PFSK-1 (cell line): ENCODE measurements around the gene OTUB2.

Source experiments
- FOXP2 ChIP-seq: optimal IDR thresholded peaks from 2 replicates; pipeline ENCODE3; 2011; ENCODE audit warnings: borderline replicate concordance, control low read depth, inconsistent platforms; ENCODE audit not compliant: insufficient read depth; ENCODE audit errors: extremely low read length, extremely low read depth
- POLR2AphosphoS5 ChIP-seq: IDR thresholded peaks from 2 replicates; pipeline ENCODE4 v1.6.1; 2012; ENCODE audit warnings: low read depth, mild to moderate bottlenecking, control low read depth, low read length, moderate library complexity
- REST ChIP-seq, 2 experiments: IDR thresholded peaks; 2 replicates each; pipeline versions ENCODE4 v1.6.1 to v1.8.0; 2011 to 2012; ENCODE audit warnings: low read depth in 2 of 2, low read length in 2 of 2, control low read depth in 1 of 2, inconsistent platforms in 1 of 2, mild to moderate bottlenecking in 1 of 2, moderate library complexity in 1 of 2; ENCODE audit not compliant: insufficient read depth in 1 of 2
- SIN3A ChIP-seq: IDR thresholded peaks from 2 replicates; pipeline ENCODE4 v1.6.1; 2012; ENCODE audit warnings: mild to moderate bottlenecking, low read length, moderate library complexity, borderline replicate concordance; ENCODE audit not compliant: insufficient read depth
- TAF1 ChIP-seq: IDR thresholded peaks from 2 replicates; pipeline ENCODE4 v1.6.1; 2012; ENCODE audit warnings: low read length, control low read depth, borderline replicate concordance; ENCODE audit not compliant: insufficient read depth

The OTUB2 gene

GRCh38 chr14:94036313-94037167 is 10.4 kb downstream of the OTUB2 start:
- no peak for TF ChIP-seq SIN3A
- TF ChIP-seq POLR2AphosphoS5 = no peak
- TF ChIP-seq REST (IDR thresholded peaks at IDR 0.05; ENCODE audit: insufficient read depth in 1 of 2, low read depth in 2 of 2, low read length in 2 of 2) = no peak
- no peak for TF ChIP-seq FOXP2
- no peak for TF ChIP-seq TAF1

DNA sequence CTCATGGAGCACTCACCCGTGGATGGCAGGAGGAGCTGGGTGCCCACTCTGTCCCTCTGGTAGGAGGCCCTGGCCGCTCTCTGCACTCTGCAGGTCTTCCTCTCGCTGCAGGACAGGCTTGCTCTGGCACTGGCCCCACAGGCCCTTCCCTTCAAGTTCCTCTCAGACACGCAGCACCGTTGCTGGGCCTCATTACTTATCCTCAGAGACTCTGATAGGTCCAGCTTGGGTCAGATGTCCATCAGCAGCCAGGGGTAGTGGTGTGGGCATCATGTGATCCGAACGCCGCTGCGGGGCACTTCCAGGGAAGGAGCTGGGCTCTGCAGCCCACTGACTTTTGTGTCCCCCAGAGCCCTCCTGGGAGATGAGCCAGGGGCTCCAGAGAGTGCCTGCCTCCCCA is 11.8 kb downstream of the OTUB2 start:
- TF ChIP-seq POLR2AphosphoS5 = no peak
- no peak for TF ChIP-seq TAF1
- no peak for TF ChIP-seq FOXP2
- no peak for TF ChIP-seq SIN3A
- no peak for TF ChIP-seq REST (IDR thresholded peaks at IDR 0.05; ENCODE audit: insufficient read depth in 1 of 2, low read depth in 2 of 2, low read length in 2 of 2)

- TF ChIP-seq TAF1 (no peak), FOXP2 (no peak), SIN3A (no peak), POLR2AphosphoS5 (no peak), REST (IDR thresholded peaks at IDR 0.05; ENCODE audit: insufficient read depth in 1 of 2, low read depth in 2 of 2, low read length in 2 of 2) (no peak)
These were observed 12.4 kb downstream of the OTUB2 start for GRCh38 chr14:94038510-94038909.

DNA sequence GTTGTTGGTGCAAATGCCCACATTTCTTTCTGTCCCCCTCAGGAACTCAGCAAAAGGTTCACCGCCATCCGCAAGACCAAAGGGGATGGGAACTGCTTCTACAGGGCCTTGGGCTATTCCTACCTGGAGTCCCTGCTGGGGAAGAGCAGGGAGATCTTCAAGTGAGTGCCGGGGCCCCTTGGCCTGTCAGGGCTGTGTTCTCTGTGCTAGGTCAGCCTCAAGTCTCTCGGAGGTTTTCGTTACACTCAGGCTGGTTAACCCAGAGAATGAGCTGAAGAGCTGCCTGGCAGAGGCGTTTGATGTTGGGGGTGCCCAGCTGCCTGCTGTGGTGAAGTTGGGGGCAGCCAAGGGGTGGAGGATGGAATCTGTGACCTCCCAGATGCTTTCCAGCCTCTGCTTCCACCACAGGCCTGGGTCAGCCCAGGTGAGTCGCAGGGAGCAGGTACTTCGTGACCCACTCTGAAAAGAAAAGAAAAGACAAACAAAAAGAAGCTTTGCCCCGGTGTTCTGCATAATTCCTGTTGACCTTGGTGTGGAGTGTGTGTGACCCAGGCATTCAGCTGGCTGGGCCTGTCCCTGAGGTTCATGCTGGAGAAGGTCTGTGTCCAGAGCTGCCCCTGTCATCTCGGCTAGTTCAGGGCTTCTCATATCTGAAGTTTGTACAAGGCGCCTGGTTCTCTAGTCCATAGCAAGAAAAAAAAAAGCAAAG is 12.9 kb downstream of the OTUB2 start:
- TF ChIP-seq REST (IDR thresholded peaks at IDR 0.05; ENCODE audit: insufficient read depth in 1 of 2, low read depth in 2 of 2, low read length in 2 of 2) (no peak), TAF1 (no peak), POLR2AphosphoS5 (no peak), FOXP2 (no peak), SIN3A (no peak)
